Mesenchymal stem cell (in vitro differentiated cells and primary cell): Measurements from ENCODE around the gene PROSER2.

ENCODE experiments used
- DNase-seq: peaks from one replicate; pipeline ENCODE4 v3.0.0-alpha.2; 2013
- H2AFZ ChIP-seq: one replicate; pipeline ENCODE4 v1.6.1; 2013; ENCODE audit warnings: low read depth, mild to moderate bottlenecking, control low read depth, inconsistent platforms, low read length, moderate library complexity
- H2AK5ac ChIP-seq: 2 replicates; pipeline ENCODE4 v1.6.1; 2013; ENCODE audit warnings: low read length, moderate library complexity, mild to moderate bottlenecking, inconsistent platforms; ENCODE audit not compliant: severe bottlenecking
- H2BK120ac ChIP-seq: one replicate; pipeline ENCODE4 v1.6.1; 2013; ENCODE audit warnings: low read depth, mild to moderate bottlenecking, inconsistent platforms, low read length, moderate library complexity
- H2BK12ac ChIP-seq, 2 experiments: one replicate each; pipeline ENCODE4 v1.6.1; 2013; ENCODE audit warnings: inconsistent platforms in 2 of 2, low read length in 2 of 2, mild to moderate bottlenecking in 2 of 2, moderate library complexity in 2 of 2, control low read depth in 1 of 2
- H2BK15ac ChIP-seq: one replicate; pipeline ENCODE4 v1.6.1; 2013; ENCODE audit warnings: mild to moderate bottlenecking, low read depth, inconsistent platforms; ENCODE audit not compliant: poor library complexity, severe bottlenecking
- H2BK5ac ChIP-seq: 2 replicates; pipeline ENCODE4 v1.6.1; 2013; ENCODE audit warnings: low read depth, mild to moderate bottlenecking, low read length, control low read depth, inconsistent platforms; ENCODE audit not compliant: poor library complexity, severe bottlenecking
- H3K14ac ChIP-seq, 2 experiments: one replicate each; pipeline ENCODE4 v1.6.1; 2013; ENCODE audit warnings: inconsistent platforms in 2 of 2, low read length in 2 of 2, control low read depth in 1 of 2, mild to moderate bottlenecking in 1 of 2, moderate library complexity in 1 of 2
- H3K18ac ChIP-seq, 2 experiments: one replicate each; pipeline ENCODE4 v1.6.1; 2013; ENCODE audit warnings: inconsistent platforms in 2 of 2, low read length in 2 of 2, control low read depth in 1 of 2, low read depth in 1 of 2, mild to moderate bottlenecking in 1 of 2
- H3K23ac ChIP-seq, 2 experiments: one replicate each; pipeline ENCODE4 v1.6.1; 2013; ENCODE audit warnings: inconsistent platforms in 2 of 2, low read length in 2 of 2, mild to moderate bottlenecking in 2 of 2, moderate library complexity in 2 of 2, control low read depth in 1 of 2
- H3K27ac ChIP-seq: 2 replicates; pipeline ENCODE4 v1.5.1; 2013; ENCODE audit warnings: mild to moderate bottlenecking, moderate library complexity, low read length, control low read depth, inconsistent platforms; ENCODE audit not compliant: poor library complexity, severe bottlenecking
- H3K27me3 ChIP-seq, 2 experiments: 2 replicates each; pipeline versions ENCODE4 v1.6.1 to v1.7.0; 2013; ENCODE audit warnings: low read length in 2 of 2, mild to moderate bottlenecking in 2 of 2, moderate library complexity in 2 of 2, control low read depth in 1 of 2, inconsistent platforms in 1 of 2; ENCODE audit not compliant: control insufficient read depth in 1 of 2, insufficient read depth in 1 of 2
- H3K36me3 ChIP-seq, 2 experiments: 2 replicates each; pipeline versions ENCODE4 v1.6.1 to v1.7.0; 2013; ENCODE audit warnings: low read length in 2 of 2, control low read depth in 1 of 2, inconsistent platforms in 1 of 2, low read depth in 1 of 2, mild to moderate bottlenecking in 1 of 2; ENCODE audit not compliant: insufficient read depth in 2 of 2, control insufficient read depth in 1 of 2
- H3K4ac ChIP-seq, 2 experiments: one replicate each; pipeline ENCODE4 v1.6.1; 2013; ENCODE audit warnings: inconsistent platforms in 2 of 2, low read length in 2 of 2, mild to moderate bottlenecking in 2 of 2, moderate library complexity in 2 of 2, control low read depth in 1 of 2, low read depth in 1 of 2
- H3K4me1 ChIP-seq: 2 replicates; pipeline ENCODE4 v1.6.1; 2013; ENCODE audit warnings: low read depth, low read length, control low read depth; ENCODE audit not compliant: control insufficient read depth, insufficient read depth
- H3K4me2 ChIP-seq: 2 replicates; pipeline ENCODE4 v1.6.1; 2013; ENCODE audit warnings: low read length, mild to moderate bottlenecking, inconsistent platforms; ENCODE audit not compliant: poor library complexity, severe bottlenecking
- H3K4me3 ChIP-seq, 2 experiments: 2 replicates each; pipeline versions ENCODE4 v1.5.1 to v1.7.0; 2013; ENCODE audit warnings: low read length in 2 of 2, mild to moderate bottlenecking in 2 of 2, control low read depth in 1 of 2, low read depth in 1 of 2; ENCODE audit not compliant: insufficient read depth in 1 of 2
- H3K79me1 ChIP-seq: replicated peaks from 2 replicates; pipeline ENCODE4 v1.6.1; 2013; ENCODE audit warnings: mild to moderate bottlenecking, control low read depth, low read length, inconsistent platforms; ENCODE audit not compliant: poor library complexity, severe bottlenecking
- H3K9ac ChIP-seq: 2 replicates; pipeline ENCODE4 v1.7.0; 2013; ENCODE audit warnings: mild to moderate bottlenecking, low read length, moderate library complexity
- H3K9me3 ChIP-seq: 2 replicates; pipeline ENCODE4 v1.7.0; 2013; ENCODE audit warnings: mild to moderate bottlenecking, low read length; ENCODE audit not compliant: control insufficient read depth
- H4K8ac ChIP-seq: one replicate; pipeline ENCODE4 v1.6.1; 2013; ENCODE audit warnings: inconsistent platforms, mild to moderate bottlenecking, low read length, moderate library complexity
- H4K91ac ChIP-seq: one replicate; pipeline ENCODE4 v1.6.1; 2013; ENCODE audit warnings: mild to moderate bottlenecking, low read length, inconsistent platforms
- WGBS: methylation state at CpG from one replicate; pipeline ENCODE4 v1.1.7; 2013; ENCODE audit warnings: mixed read lengths; 5-methylcytosine and 5-hydroxymethylcytosine counted together

Gene PROSER2

GRCh38 chr10:11864727-11865126 lies 41.6 kb downstream of the PROSER2 start:
- H3K36me3 ChIP-seq = peaks cover 0 to 50% of the 10 kb centered on the region in 2 experiments
- H4K8ac ChIP-seq = no peak overlapping the region
- H2AFZ ChIP-seq = no peak overlapping the region
- no peak overlapping the region for H2BK5ac ChIP-seq
- no peaks in the 10 kb centered on the region for H3K4me1 ChIP-seq
- H3K9ac ChIP-seq = no peak overlapping the region
- WGBS = 79% methylated on average over 6 of the region's 6 CpGs
- no peaks in the 10 kb centered on the region for H3K27me3 ChIP-seq
- no peak overlapping the region for H2BK12ac ChIP-seq
- H3K23ac ChIP-seq = no peak overlapping the region
- no peak overlapping the region for H3K14ac ChIP-seq
- no peaks in the 10 kb centered on the region for H3K9me3 ChIP-seq
- no peak overlapping the region for H2BK15ac ChIP-seq
- H2AK5ac ChIP-seq = no peak overlapping the region
- no peak overlapping the region for H3K4me2 ChIP-seq
- H3K27ac ChIP-seq = no peak overlapping the region
- no peak overlapping the region for H2BK120ac ChIP-seq
- no peak overlapping the region for H4K91ac ChIP-seq
- H3K18ac ChIP-seq = no peak overlapping the region
- peaks cover 12% of the 10 kb centered on the region for H3K79me1 ChIP-seq
- no peak overlapping the region for H3K4ac ChIP-seq
- H3K4me3 ChIP-seq = no peak overlapping the region
- no peak for DNase-seq

- Histone ChIP-seq H3K9ac (no peak overlapping the region), H3K14ac (no peak overlapping the region), H3K36me3 (peaks cover 0 to 52% of the 10 kb centered on the region in 2 experiments), H2AK5ac (no peak overlapping the region), H3K23ac (no peak overlapping the region), H2BK15ac (no peak overlapping the region), H4K8ac (no peak overlapping the region), H3K4ac (no peak overlapping the region), H3K27me3 (no peaks in the 10 kb centered on the region), H3K27ac (no peak overlapping the region), H3K4me2 (no peak overlapping the region), H2BK5ac (no peak overlapping the region), H2BK12ac (no peak overlapping the region), H3K18ac (no peak overlapping the region), H3K4me1 (no peaks in the 10 kb centered on the region), H3K79me1 (peaks cover 8% of the 10 kb centered on the region), H4K91ac (no peak overlapping the region), H2BK120ac (no peak overlapping the region), H3K9me3 (no peaks in the 10 kb centered on the region), H3K4me3 (no peak overlapping the region), H2AFZ (no peak overlapping the region)
- no peak for DNase-seq
- 90% methylated on average over 11 of the region's 11 CpGs for WGBS
These were observed 42.4 kb downstream of the PROSER2 start for GRCh38 chr10:11865561-11865960.

- WGBS = 96% methylated on average over 18 of the region's 18 CpGs
- Histone ChIP-seq H3K18ac (no peak overlapping the region), H3K14ac (no peak overlapping the region), H2AK5ac (no peak overlapping the region), H2BK15ac (no peak overlapping the region), H3K9me3 (no peaks in the 10 kb centered on the region), H2BK5ac (no peak overlapping the region), H3K79me1 (peaks cover 7% of the 10 kb centered on the region), H2BK120ac (no peak overlapping the region), H3K9ac (no peak overlapping the region), H2BK12ac (no peak overlapping the region), H3K27ac (no peak overlapping the region), H3K4ac (no peak overlapping the region), H2AFZ (no peak overlapping the region), H4K91ac (no peak overlapping the region), H3K36me3 (peaks cover 0 to 44% of the 10 kb centered on the region in 2 experiments), H3K4me2 (no peak overlapping the region), H3K27me3 (no peaks in the 10 kb centered on the region), H4K8ac (no peak overlapping the region), H3K23ac (no peak overlapping the region), H3K4me1 (no peaks in the 10 kb centered on the region), H3K4me3 (no peak overlapping the region)
- no peak for DNase-seq
These were observed 43.2 kb downstream of the PROSER2 start for GRCh38 chr10:11866199-11866925.

- no peak overlapping the region for H2BK15ac ChIP-seq
- H2AFZ ChIP-seq = no peak overlapping the region
- no peak overlapping the region for H3K4me2 ChIP-seq
- H2BK5ac ChIP-seq = no peak overlapping the region
- no peak overlapping the region for H2AK5ac ChIP-seq
- H2BK12ac ChIP-seq = no peak overlapping the region
- no peak overlapping the region for H3K14ac ChIP-seq
- no peak overlapping the region for H3K18ac ChIP-seq
- H3K79me1 ChIP-seq = peaks cover 5% of the 10 kb centered on the region
- H3K9ac ChIP-seq = no peak overlapping the region
- no peak for DNase-seq
- H3K4me3 ChIP-seq = no peak overlapping the region
- H3K27me3 ChIP-seq = no peaks in the 10 kb centered on the region
- H3K27ac ChIP-seq = no peak overlapping the region
- 88% methylated on average over 12 of the region's 12 CpGs for WGBS
- no peak overlapping the region for H4K8ac ChIP-seq
- H3K4ac ChIP-seq = no peak overlapping the region
- H2BK120ac ChIP-seq = no peak overlapping the region
- peak overlapping the region in 1 of 2 experiments; percentile 87 for H3K23ac ChIP-seq
- peaks cover 0 to 37% of the 10 kb centered on the region in 2 experiments for H3K36me3 ChIP-seq
- H3K9me3 ChIP-seq = no peaks in the 10 kb centered on the region
- H4K91ac ChIP-seq = no peak overlapping the region
- no peaks in the 10 kb centered on the region for H3K4me1 ChIP-seq
These were observed 46.1 kb downstream of the PROSER2 start for GRCh38 chr10:11869219-11869618.
